Skin of body (tissue), 2 donors: Measurements from ENCODE around the gene CITED1. TPM values are rescaled to one million over a fixed set of nuclear protein-coding genes. Genes with fewer than 3 reads are reported as not detected.

Experiments
- DNase-seq: peaks from one replicate; lab custom pipeline; 2025; lab: John Stamatoyannopoulos, UW
- total RNA-seq: library from RNA; depleted of rRNA; stranded (reverse); fragments of >200 nt; gene quantifications from one replicate; pipeline ENCODE4 v1.2.3, GENCODE V29; 2014

The CITED1 gene
- total RNA-seq, 1 donor from 2014 or later: 4.9 TPM

- DNase-seq: peak; percentile 21
Observed at GRCh38 chrX:72308566-72309296, 3.0 kb upstream of the CITED1 start.

- DNase-seq: no peak
Observed at GRCh38 chrX:72308209-72308565, 2.5 kb upstream of the CITED1 start.

GRCh38 chrX:72307646-72308051, 1.9 kb upstream of the CITED1 start:
- no peak for DNase-seq

GRCh38 chrX:72306851-72307645, 1.3 kb upstream of the CITED1 start:
- DNase-seq: peak; percentile 48

GRCh38 chrX:72306085-72306801, 529 bp upstream of the CITED1 start:
- DNase-seq: no peak

- DNase-seq: no peak
Observed at GRCh38 chrX:72304877-72305276, 837 bp downstream of the CITED1 start.

- DNase-seq: no peak
Observed at GRCh38 chrX:72301781-72302180, 3.9 kb downstream of the CITED1 start.

- no peak for DNase-seq
Observed at GRCh38 chrX:72299891-72300630, 5.7 kb downstream of the CITED1 start.

- DNase-seq: no peak
Observed at GRCh38 chrX:72297953-72298730, 7.6 kb downstream of the CITED1 start.

GRCh38 chrX:72296991-72297390, 8.7 kb downstream of the CITED1 start:
- no peak for DNase-seq

GRCh38 chrX:72295745-72296144, 10.0 kb downstream of the CITED1 start:
- no peak for DNase-seq

- DNase-seq: no peak
Observed at GRCh38 chrX:72294497-72294896, 11.2 kb downstream of the CITED1 start.

- no peak for DNase-seq
Observed at GRCh38 chrX:72282302-72282701, 23.4 kb downstream of the CITED1 start.

GRCh38 chrX:72280321-72280845, 25.3 kb downstream of the CITED1 start:
- DNase-seq: no peak

GRCh38 chrX:72276478-72276953, 29.2 kb downstream of the CITED1 start:
- no peak for DNase-seq

- no peak for DNase-seq
Observed at GRCh38 chrX:72274526-72274925, 31.2 kb downstream of the CITED1 start.

GRCh38 chrX:72273718-72274117, 32.0 kb downstream of the CITED1 start:
- no peak for DNase-seq

- no peak for DNase-seq
Observed at GRCh38 chrX:72272868-72273267, 32.8 kb downstream of the CITED1 start.

GRCh38 chrX:72271812-72272211, 33.9 kb downstream of the CITED1 start:
- DNase-seq: no peak

- DNase-seq: no peak
Observed at GRCh38 chrX:72271091-72271788, 34.5 kb downstream of the CITED1 start.
